Adrenal gland (tissue), 12 donors: ENCODE measurements around the gene FHIT. TPM values are rescaled to one million over a fixed set of nuclear protein-coding genes. Genes with fewer than 3 reads are reported as not detected.

Source experiments
- DNase-seq, 7 donors: peaks; one replicate each; pipeline ENCODE4 v3.0.0-alpha.2; 2019 to 2020
- H3K27ac ChIP-seq, 5 donors: fragments of 200-600 bp; sonication (generic) in 4 of 5; 1 replicate in 3 of 5; 2 replicates in 2 of 5; pipeline versions ENCODE4 v1.5.1 to v1.8.0; 2016 to 2020; ENCODE audit warnings: mild to moderate bottlenecking in 1 of 5
- H3K27me3 ChIP-seq: fragments of 200-600 bp; 2 replicates; pipeline ENCODE4 v1.8.0; 2021
- H3K36me3 ChIP-seq, 2 donors: fragments of 200-600 bp; replicated peaks in 1 of 2; 1 replicate in 1 of 2; 2 replicates in 1 of 2; pipeline versions ENCODE4 v1.5.1 to v1.8.0; 2018 to 2022
- H3K4me1 ChIP-seq, 2 donors: fragments of 200-600 bp; replicated peaks in 1 of 2; 1 replicate in 1 of 2; 2 replicates in 1 of 2; pipeline versions ENCODE4 v1.5.1 to v1.8.0; 2018 to 2021
- H3K4me3 ChIP-seq, 4 donors: fragments of 200-600 bp; sonication (generic) in 3 of 4; one replicate each; pipeline ENCODE4 v1.5.1; 2016 to 2018
- H3K9me3 ChIP-seq, 3 donors: fragments of 200-600 bp; sonication (generic) in 1 of 3; replicated peaks in 1 of 3; 1 replicate in 2 of 3; 2 replicates in 1 of 3; pipeline versions ENCODE4 v1.5.1 to v1.8.0; 2016 to 2021
- POLR2A ChIP-seq, 2 donors: fragments of 450-650 bp; IDR thresholded peaks; one replicate each; pipeline ENCODE4 v1.6.1; 2017; ENCODE audit warnings: antibody characterized with exemption in 2 of 2, mild to moderate bottlenecking in 2 of 2, moderate library complexity in 1 of 2
- WGBS, 4 donors: extraction: QIAGEN DNeasy Blood & Tissue Kit in 2 of 4; methylation state at CpG; one replicate each; pipeline versions ENCODE4 v1.1.5 to v1.1.7; 2013 to 2017; 5-methylcytosine and 5-hydroxymethylcytosine counted together
- intact Hi-C, 2 donors: fragments of 100-400 bp; cut with DNase I; formaldehyde crosslinking; loops; one replicate each; pipeline versions ENCODE4 v1.14.1 to v1.15.0; 2022 to 2023
- polyA plus RNA-seq, 3 donors: library from polyadenylated mRNA; stranded (reverse); fragments of 200-250 nt in 2 of 3; fragments of 350-450 nt in 1 of 3; fragmentation: Illumina TruSeq in 1 of 3; extraction: RNeasy Lipid Tissue Mini Kit (QIAGEN cat#74804) in 1 of 3; gene quantifications; one replicate each; pipeline ENCODE4 v1.2.3, GENCODE V29; 2013 to 2014
- total RNA-seq, 9 donors: library from RNA; depleted of rRNA in 4 of 9; stranded (reverse); fragments of >200 nt in 4 of 9; fragments of 120-200 nt in 1 of 9; fragmentation: NEBNext Ultra II Directional in 1 of 9; extraction: Animal tissue kit (Norgen Biotek cat#: 25700) in 1 of 9; gene quantifications; one replicate each; pipeline versions ENCODE4 v1.1.0 to v1.2.4, GENCODE V29; 2013 to 2023
- TF ChIP-seq, protein P1 (sequence below), 6 experiments: fragments of 450-650 bp in 4 of 6; fragments of 200-600 bp in 2 of 6; sonication (generic) in 1 of 6; IDR thresholded peaks; 1 replicate in 5 of 6; 2 replicates in 1 of 6; pipeline versions ENCODE4 v1.5.1 to v1.8.0; 2016 to 2021; ENCODE audit warnings: antibody characterized with exemption in 6 of 6, mild to moderate bottlenecking in 2 of 6, moderate library complexity in 1 of 6
- donor health status: healthy with polysubstance abuse.
- donor health status: Bipolar disorder and iron deficiency.
- donor health status: DM: yes; HTN: yes; CAD: no.
- donor health status: DM: no; HTN: no; CAD: no.
- donor health status: DM: no; HTN: no; CAD: no.
- donor health status: DM: yes; HTN: yes; CAD: no.

Gene FHIT
- total and polyA plus RNA-seq, 12 donors: 14.1 to 43.9 (median 28.8) TPM

DNA sequence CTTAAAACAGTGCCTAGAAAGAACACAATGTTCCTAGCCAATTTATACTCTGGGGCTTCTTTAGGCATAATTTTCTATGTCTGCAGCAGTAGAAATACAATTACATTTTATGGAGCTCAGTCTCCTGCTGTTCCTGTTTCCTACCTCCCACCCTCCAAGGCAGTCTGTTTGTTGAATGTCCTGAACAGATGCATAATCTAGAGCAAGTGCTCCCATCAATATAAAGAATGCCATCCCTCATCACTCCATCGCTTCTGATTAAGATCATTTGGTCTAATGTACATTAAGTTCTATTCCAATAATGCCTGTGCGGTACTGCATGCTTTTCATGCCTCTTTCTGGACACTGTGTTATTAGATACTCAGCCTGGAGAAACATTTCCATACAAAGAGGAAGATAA lies 1331.7 kb downstream of the FHIT start:
- Histone ChIP-seq H3K4me1 (no peaks in the 10 kb centered on the region), H3K36me3 (no peaks in the 10 kb centered on the region), H3K27me3 (no peaks in the 10 kb centered on the region), H3K9me3 (no peaks in the 10 kb centered on the region), H3K4me3 (no peak overlapping the region), H3K27ac (no peak overlapping the region)
- TF ChIP-seq, protein P1, sequence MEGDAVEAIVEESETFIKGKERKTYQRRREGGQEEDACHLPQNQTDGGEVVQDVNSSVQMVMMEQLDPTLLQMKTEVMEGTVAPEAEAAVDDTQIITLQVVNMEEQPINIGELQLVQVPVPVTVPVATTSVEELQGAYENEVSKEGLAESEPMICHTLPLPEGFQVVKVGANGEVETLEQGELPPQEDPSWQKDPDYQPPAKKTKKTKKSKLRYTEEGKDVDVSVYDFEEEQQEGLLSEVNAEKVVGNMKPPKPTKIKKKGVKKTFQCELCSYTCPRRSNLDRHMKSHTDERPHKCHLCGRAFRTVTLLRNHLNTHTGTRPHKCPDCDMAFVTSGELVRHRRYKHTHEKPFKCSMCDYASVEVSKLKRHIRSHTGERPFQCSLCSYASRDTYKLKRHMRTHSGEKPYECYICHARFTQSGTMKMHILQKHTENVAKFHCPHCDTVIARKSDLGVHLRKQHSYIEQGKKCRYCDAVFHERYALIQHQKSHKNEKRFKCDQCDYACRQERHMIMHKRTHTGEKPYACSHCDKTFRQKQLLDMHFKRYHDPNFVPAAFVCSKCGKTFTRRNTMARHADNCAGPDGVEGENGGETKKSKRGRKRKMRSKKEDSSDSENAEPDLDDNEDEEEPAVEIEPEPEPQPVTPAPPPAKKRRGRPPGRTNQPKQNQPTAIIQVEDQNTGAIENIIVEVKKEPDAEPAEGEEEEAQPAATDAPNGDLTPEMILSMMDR (IDR thresholded peaks at IDR 0.05): no peak
- no peak for TF ChIP-seq POLR2A (IDR thresholded peaks at IDR 0.05)
- WGBS, 4 donors: 89 to 96% (median 94%) methylated on average over 2 of the region's 2 CpGs
- intact Hi-C loops: no loop called here
- no peak for DNase-seq

DNA sequence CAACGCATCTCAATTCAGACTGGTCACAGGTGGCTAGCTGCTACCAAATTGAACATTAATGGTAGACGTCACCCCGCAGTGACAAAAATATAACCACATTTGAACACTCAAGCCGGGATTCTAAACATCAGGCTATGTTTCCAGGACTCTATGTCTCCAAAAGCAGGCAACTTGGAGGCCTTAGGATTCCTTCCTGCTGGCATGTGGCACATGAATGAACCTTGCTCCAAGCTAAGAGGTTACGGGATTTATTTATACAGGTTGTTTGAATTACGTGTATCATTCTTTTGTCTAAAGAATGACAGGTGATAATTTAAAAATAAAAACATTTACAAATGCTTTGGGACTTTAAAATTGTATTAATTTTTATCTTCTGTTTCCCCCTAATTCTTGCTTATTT lies 1337.0 kb downstream of the FHIT start:
- Histone ChIP-seq H3K4me1 (no peaks in the 10 kb centered on the region), H3K4me3 (no peak overlapping the region), H3K36me3 (no peaks in the 10 kb centered on the region), H3K27ac (no peak overlapping the region), H3K9me3 (no peaks in the 10 kb centered on the region), H3K27me3 (no peaks in the 10 kb centered on the region)
- no peak for DNase-seq
- intact Hi-C loops: no loop called here
- 83 to 93% (median 90%) methylated on average over 6 of the region's 6 CpGs for WGBS, 4 donors
- no peak for TF ChIP-seq POLR2A (IDR thresholded peaks at IDR 0.05)
- TF ChIP-seq, protein P1 (IDR thresholded peaks at IDR 0.05): no peak

DNA sequence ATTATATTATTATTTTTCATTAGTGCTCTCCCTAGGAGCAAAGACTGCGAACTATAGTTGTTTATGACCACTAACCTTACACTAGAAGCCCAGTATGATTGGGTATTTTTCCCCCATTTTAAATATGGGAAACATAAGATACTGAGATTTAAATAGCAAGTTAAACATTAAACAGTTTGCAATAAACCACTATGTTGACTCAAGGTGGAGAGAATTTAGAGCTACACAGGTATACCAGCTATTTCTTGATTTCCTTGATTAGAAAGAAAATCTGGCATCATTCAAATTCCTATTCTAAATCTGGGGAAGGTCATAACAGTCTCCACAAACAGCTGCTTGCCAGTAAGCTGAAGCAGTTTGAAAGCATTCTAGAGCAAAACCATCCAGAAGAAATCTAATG lies 1337.6 kb downstream of the FHIT start:
- Histone ChIP-seq H3K4me1 (no peaks in the 10 kb centered on the region), H3K9me3 (no peaks in the 10 kb centered on the region), H3K4me3 (no peak overlapping the region), H3K27ac (no peak overlapping the region), H3K36me3 (no peaks in the 10 kb centered on the region), H3K27me3 (no peaks in the 10 kb centered on the region)
- WGBS, 4 donors: 89 to 99% (median 95%) methylated on average over 1 of the region's 1 CpG
- no peak for DNase-seq
- intact Hi-C loops: no loop called here
- TF ChIP-seq POLR2A (IDR thresholded peaks at IDR 0.05): no peak
- TF ChIP-seq, protein P1 (IDR thresholded peaks at IDR 0.05): no peak

DNA sequence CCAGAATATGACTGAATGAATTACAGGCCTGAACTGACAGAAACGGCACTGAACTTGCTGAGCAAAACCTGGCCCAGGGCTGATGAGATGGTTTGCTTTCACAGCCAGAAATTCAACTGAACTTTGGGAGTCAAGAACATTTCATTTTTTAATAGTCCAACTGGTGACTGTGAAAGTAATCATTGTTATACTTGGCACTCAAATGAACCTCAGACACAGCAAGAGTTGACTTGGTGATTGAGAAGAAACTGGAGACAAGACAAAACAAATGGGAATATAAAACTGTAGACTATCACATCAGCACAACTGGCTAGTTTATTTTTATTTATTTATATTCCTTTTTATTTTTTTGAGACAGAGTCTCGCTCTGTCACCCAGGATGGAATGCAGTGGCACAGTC lies 1342.6 kb downstream of the FHIT start:
- no peak for TF ChIP-seq POLR2A (IDR thresholded peaks at IDR 0.05)
- TF ChIP-seq, protein P1 (IDR thresholded peaks at IDR 0.05): no peak
- no peak for DNase-seq
- intact Hi-C loops: no loop called here
- 81 to 98% (median 89%) methylated on average over 2 of the region's 2 CpGs for WGBS, 4 donors
- no peaks in the 10 kb centered on the region for H3K27me3 ChIP-seq
- H3K36me3 ChIP-seq: no peaks in the 10 kb centered on the region
- no peak overlapping the region for H3K27ac ChIP-seq
- no peaks in the 10 kb centered on the region for H3K9me3 ChIP-seq
- H3K4me1 ChIP-seq: no peaks in the 10 kb centered on the region
- H3K4me3 ChIP-seq: no peak overlapping the region
